ENCODE measurements around the gene LBH.

The LBH gene

DNA sequence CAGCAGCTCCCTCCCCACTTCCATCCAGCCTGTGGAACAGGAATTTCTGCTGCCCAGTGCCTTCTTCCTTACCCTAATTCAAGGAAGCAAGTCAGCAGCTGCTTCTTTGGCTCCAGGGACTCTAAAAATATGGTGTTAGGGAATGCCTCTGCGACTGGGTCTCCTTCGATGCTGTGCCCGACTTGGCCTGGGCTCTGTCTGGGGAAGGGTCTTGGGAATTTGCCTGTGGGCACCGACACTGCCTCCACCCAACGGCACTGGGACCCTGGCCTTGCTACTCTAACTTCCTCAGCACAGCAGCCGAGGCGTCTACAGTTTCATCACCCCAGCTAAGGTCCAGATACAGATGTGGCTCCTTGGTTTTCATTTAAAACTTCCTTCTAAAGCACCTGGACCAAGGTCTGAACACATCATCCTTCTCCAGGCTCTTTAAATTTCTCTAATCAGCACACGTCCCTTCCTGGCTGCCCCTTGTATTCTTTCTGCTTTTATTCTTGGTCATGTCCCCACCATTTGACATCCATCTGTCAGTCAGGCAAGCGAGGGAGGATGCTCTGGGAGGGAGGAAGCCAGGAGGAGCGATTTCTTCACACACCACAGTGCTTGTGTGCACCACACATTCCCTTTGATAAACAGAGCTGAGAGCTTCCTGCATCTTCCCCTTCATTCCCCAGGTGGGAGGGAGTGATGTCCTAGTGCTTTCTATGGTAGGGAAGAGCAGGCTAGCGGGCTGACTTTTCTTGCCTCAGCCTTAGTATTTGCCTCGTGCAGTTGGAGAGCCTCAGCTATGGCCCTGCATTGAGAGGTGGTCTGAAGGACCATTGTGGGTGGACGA, 6.8 kb downstream of the LBH start:
- no peak for DNase-seq (ENCODE audit: low read depth)
- TF ChIP-seq, protein P1, sequence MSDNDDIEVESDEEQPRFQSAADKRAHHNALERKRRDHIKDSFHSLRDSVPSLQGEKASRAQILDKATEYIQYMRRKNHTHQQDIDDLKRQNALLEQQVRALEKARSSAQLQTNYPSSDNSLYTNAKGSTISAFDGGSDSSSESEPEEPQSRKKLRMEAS (IDR thresholded peaks at IDR 0.05; ENCODE audit: low read depth, low read length) = no peak
- TF ChIP-seq POLR2A (IDR thresholded peaks at IDR 0.05; ENCODE audit: extremely low read depth, insufficient read length) (no peak), MYC (IDR thresholded peaks at IDR 0.05; ENCODE audit: low read depth, low read length) (no peak)
- TF ChIP-seq, protein P2, sequence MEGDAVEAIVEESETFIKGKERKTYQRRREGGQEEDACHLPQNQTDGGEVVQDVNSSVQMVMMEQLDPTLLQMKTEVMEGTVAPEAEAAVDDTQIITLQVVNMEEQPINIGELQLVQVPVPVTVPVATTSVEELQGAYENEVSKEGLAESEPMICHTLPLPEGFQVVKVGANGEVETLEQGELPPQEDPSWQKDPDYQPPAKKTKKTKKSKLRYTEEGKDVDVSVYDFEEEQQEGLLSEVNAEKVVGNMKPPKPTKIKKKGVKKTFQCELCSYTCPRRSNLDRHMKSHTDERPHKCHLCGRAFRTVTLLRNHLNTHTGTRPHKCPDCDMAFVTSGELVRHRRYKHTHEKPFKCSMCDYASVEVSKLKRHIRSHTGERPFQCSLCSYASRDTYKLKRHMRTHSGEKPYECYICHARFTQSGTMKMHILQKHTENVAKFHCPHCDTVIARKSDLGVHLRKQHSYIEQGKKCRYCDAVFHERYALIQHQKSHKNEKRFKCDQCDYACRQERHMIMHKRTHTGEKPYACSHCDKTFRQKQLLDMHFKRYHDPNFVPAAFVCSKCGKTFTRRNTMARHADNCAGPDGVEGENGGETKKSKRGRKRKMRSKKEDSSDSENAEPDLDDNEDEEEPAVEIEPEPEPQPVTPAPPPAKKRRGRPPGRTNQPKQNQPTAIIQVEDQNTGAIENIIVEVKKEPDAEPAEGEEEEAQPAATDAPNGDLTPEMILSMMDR (IDR thresholded peaks at IDR 0.05; ENCODE audit: low read depth, low read length) = no peak
- H3K4me3 ChIP-seq (ENCODE audit: low read depth, low read length) = no peak overlapping the region

DNA sequence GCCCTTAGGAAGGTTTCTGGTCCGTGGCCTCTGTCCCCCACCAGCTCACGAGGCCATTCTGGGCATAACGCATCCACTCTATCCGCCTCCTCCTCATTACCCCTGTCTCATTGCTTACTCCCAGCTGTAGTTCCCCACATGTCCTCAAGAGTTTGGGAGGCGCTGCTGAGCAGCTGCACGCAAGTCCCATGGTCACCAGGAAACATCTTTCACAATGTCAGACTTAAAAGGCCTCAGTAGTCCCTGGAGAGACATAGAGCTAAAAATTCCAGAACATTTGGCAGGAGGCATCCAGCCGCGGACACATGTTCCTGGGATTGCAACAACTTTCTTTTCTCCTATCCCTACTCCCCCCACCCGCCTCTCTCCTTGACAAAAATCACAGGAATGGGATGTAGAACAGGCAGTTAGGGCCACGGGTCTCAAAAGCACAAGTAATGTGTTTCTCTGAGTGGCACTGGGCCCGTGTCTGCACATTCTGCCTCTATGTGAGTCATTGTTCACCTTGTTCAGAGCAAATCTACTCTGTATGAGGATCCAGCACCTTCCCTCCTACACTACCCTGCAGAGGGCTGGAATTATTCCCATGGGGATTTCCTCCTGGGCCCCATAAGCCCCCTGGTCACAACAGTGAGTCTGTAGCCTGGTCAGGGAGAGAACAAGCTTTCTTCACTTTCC, 8.1 kb downstream of the LBH start:
- no peak overlapping the region for H3K4me3 ChIP-seq (ENCODE audit: low read depth, low read length)
- DNase-seq (ENCODE audit: low read depth) = peak; percentile 70
- TF ChIP-seq POLR2A (IDR thresholded peaks at IDR 0.05; ENCODE audit: extremely low read depth, insufficient read length) (no peak), MYC (IDR thresholded peaks at IDR 0.05; ENCODE audit: low read depth, low read length) (no peak)
- TF ChIP-seq, protein P2 (IDR thresholded peaks at IDR 0.05; ENCODE audit: low read depth, low read length) = peak; percentile 98
- TF ChIP-seq, protein P1 (IDR thresholded peaks at IDR 0.05; ENCODE audit: low read depth, low read length) = peak; percentile 65

DNA sequence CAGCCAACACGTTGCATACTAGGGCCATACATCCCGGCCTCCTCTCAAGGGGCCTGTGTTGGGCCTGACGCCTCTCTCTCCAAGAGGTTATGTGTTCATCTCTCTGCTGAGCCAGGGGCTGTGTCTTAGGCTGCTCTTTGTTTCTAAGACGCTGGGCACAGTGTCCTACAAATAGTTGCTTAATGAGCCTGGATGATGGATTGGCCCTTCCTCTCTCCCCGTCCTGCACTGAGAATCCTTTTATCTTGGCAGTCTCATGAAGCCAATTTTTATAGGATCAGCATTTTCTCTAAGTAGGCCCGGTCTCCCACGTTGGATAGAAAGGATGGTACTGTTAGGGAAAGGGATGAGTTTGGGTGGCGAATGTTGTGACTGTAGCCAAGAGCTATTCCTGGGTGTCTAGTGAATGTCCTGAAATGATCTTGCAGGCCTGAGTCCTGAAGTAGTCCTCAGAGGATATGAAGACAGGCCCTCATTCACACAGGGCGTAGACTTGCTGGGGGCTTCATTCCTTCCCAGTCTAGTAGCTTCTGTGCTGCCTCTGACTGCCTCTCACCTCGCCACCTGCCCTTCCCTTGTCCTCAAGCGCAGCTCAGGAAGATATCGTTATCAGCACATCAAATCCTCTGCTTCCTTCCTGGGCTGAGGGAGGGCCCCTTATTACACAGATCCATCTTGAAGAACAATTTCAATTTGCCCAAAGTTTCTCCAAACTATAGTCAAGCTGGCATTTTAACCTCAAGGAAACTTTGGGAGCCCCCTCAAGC, 8.8 kb downstream of the LBH start:
- TF ChIP-seq POLR2A (IDR thresholded peaks at IDR 0.05; ENCODE audit: extremely low read depth, insufficient read length) = no peak
- TF ChIP-seq, protein P1 (IDR thresholded peaks at IDR 0.05; ENCODE audit: low read depth, low read length) = no peak
- no peak for TF ChIP-seq MYC (IDR thresholded peaks at IDR 0.05; ENCODE audit: low read depth, low read length)
- TF ChIP-seq, protein P2 (IDR thresholded peaks at IDR 0.05; ENCODE audit: low read depth, low read length) = no peak
- no peak overlapping the region for H3K4me3 ChIP-seq (ENCODE audit: low read depth, low read length)
- no peak for DNase-seq (ENCODE audit: low read depth)

DNA sequence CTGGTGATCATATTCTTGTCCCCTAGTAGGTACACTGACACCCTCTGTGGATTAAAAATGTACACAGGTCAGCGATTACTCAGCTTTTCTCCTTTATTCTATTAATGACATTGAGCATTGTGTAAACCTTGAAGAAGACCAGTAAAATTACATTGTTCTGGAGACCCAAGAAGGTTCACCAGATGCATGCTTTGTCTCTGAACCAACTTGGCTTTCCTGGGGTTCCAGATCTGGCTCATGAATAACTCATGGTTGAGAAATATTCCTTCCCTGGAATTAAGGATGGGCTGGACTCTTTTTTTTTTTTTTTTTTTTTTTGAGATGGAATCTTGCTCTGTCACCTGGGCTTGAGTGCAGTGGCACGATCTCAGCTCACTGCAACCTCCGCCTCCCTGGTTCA, 11.9 kb downstream of the LBH start:
- H3K4me3 ChIP-seq (ENCODE audit: low read depth, low read length) = no peak overlapping the region
- DNase-seq (ENCODE audit: low read depth) = no peak
- no peak for TF ChIP-seq MYC (IDR thresholded peaks at IDR 0.05; ENCODE audit: low read depth, low read length)
- TF ChIP-seq, protein P1 (IDR thresholded peaks at IDR 0.05; ENCODE audit: low read depth, low read length) = no peak
- TF ChIP-seq, protein P2 (IDR thresholded peaks at IDR 0.05; ENCODE audit: low read depth, low read length) = no peak

DNA sequence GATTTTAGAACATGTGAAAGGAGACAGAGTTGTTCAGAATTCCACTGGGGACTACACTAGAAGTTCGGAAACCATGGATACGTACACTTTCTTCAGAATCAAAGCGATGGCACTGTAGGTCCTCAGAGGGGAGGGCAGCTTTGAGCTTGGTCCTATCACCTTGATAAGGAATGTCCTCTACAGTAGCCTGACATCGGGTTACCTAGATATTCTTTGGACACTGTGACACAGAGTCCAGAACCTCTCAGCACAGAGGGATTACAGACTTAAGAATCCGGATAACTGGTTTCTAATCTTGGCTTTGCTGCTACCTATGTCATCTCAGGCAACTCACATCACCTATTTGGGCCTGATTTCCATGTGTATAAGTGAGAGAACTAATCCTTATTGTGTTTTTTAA, 14.0 kb downstream of the LBH start:
- H3K4me3 ChIP-seq (ENCODE audit: low read depth, low read length) = no peak overlapping the region
- DNase-seq (ENCODE audit: low read depth) = no peak

More for the DNA sequence above, 14.0 kb downstream of the LBH start:
- TF ChIP-seq, protein P2 (IDR thresholded peaks at IDR 0.05; ENCODE audit: low read depth, low read length) = no peak
- TF ChIP-seq MYC (IDR thresholded peaks at IDR 0.05; ENCODE audit: low read depth, low read length) (no peak), POLR2A (IDR thresholded peaks at IDR 0.05; ENCODE audit: extremely low read depth, insufficient read length) (no peak)
- TF ChIP-seq, protein P1 (IDR thresholded peaks at IDR 0.05; ENCODE audit: low read depth, low read length) = no peak
